HL-60 (cell line): ENCODE results near the gene KMT5B.

Experiments used
- CTCF ChIP-seq: IDR thresholded peaks from one replicate; pipeline ENCODE4 v1.5.1; 2011; ENCODE audit warnings: low read length, control low read depth, inconsistent platforms; ENCODE audit not compliant: insufficient read depth
- GABPA ChIP-seq: IDR thresholded peaks from 2 replicates; pipeline ENCODE4 v1.6.1; 2012; ENCODE audit warnings: low read depth
- POLR2AphosphoS5 ChIP-seq: IDR thresholded peaks from 2 replicates; pipeline ENCODE4 v1.6.1; 2012; ENCODE audit warnings: low read depth
- REST ChIP-seq: IDR thresholded peaks from 2 replicates; pipeline ENCODE4 v1.6.1; 2012; ENCODE audit warnings: low read depth; ENCODE audit not compliant: insufficient replicate concordance

- TF ChIP-seq CTCF: peak; percentile 87
- no peak for TF ChIP-seq POLR2AphosphoS5
- TF ChIP-seq GABPA: no peak
- no peak for TF ChIP-seq REST
These were observed 6.9 kb downstream of the KMT5B start for GRCh38 chr11:68206211-68206610.
